ENCODE results near the gene HRH4. TPM values are rescaled to one million over a fixed set of nuclear protein-coding genes. Genes with fewer than 3 reads are reported as not detected.

The HRH4 gene
- total and polyA plus RNA-seq, 10 of the 15 experiments (the other 5 are each of a cell fraction or from before 2014, with no cell fraction given), result not detected

DNA sequence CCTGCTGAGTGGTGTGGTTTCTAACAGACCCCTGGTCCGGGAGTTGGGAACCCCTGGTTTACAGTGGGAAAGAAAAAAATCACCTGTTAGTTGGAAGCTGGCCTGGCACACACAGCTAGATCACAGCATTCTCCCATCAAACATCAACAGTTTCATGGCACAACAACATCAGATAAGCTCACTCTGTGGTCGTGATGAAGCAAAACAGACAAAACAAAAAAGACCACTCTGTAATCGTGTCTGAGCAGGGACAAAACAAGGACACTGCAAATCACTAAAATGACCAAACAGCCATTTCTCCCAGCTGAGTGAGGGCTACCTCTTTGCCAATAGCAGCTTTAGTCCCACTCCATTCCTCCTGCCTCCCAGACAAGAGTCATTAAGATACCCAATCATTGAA lies 43.0 kb upstream of the HRH4 start:
- Histone ChIP-seq H3K27ac (ENCODE audit: control insufficient read depth, insufficient read depth) (no peak overlapping the region), H4K20me1 (ENCODE audit: control insufficient read depth, insufficient read depth) (no peaks in the 10 kb centered on the region), H3K9me3 (replicated peaks; ENCODE audit: control insufficient read depth, insufficient read depth, low read length) (no peaks in the 10 kb centered on the region; the same call in 2 of the 3 replicates), H3K4me2 (ENCODE audit: control insufficient read depth, insufficient read depth) (no peak overlapping the region), H2AFZ (ENCODE audit: control insufficient read depth, low read depth, low read length) (no peak overlapping the region), H3K4me3 (no peak overlapping the region), H3K4me1 (ENCODE audit: control insufficient read depth, insufficient read depth, low read length) (no peaks in the 10 kb centered on the region), H3K36me3 (ENCODE audit: control insufficient read depth in 2 of 2, insufficient read depth in 2 of 2, low read length in 1 of 2) (no peaks in the 10 kb centered on the region), H3K9ac (ENCODE audit: control insufficient read depth, insufficient read depth, low read length) (no peak overlapping the region), H3K27me3 (replicated peaks in 1 of 2; ENCODE audit: control insufficient read depth in 2 of 2, insufficient read depth in 2 of 2, low read length in 1 of 2) (no peaks in the 10 kb centered on the region; a peak in 3 of 4 replicates), H3K79me2 (ENCODE audit: control insufficient read depth, insufficient read depth, low read length) (no peaks in the 10 kb centered on the region)
- ChIA-PET SMC1A (ENCODE audit: uncharacterized antibody, unreplicated experiment) (no interaction called here), RAD21 (ENCODE audit: unreplicated experiment) (no interaction called here), CTCF (no interaction called here), POLR2A (no interaction called here)
- in situ Hi-C loops (cut with MboI), result no loop called here
- intact Hi-C loops (cut with micrococcal nuclease; ENCODE audit: unreplicated experiment), result no loop called here
- 4% methylated on average over 3 of the region's 3 CpGs for WGBS (ENCODE audit: insufficient coverage, insufficient replicate concordance, low lambda C conversion rate, missing lambda C conversion rate)
- ATAC-seq (no peak), FAIRE-seq (no peak), DNase-seq (ENCODE audit: low read depth, low spot score) (no peak)
- TF ChIP-seq SRF (IDR thresholded peaks at IDR 0.05; ENCODE audit: low read depth in 2 of 2, low read length in 2 of 2), result no peak
- no peak for TF ChIP-seq BMI1 (IDR thresholded peaks at IDR 0.05; ENCODE audit: borderline replicate concordance)
- TF ChIP-seq SMAD1 (IDR thresholded peaks at IDR 0.05; ENCODE audit: low read depth, partially characterized antibody), result no peak
- TF ChIP-seq NFYB (IDR thresholded peaks at IDR 0.05; ENCODE audit: insufficient read depth, low read depth, low read length), result no peak
- no peak for TF ChIP-seq PML (IDR thresholded peaks at IDR 0.05; ENCODE audit: low read length)
- TF ChIP-seq TBL1XR1 (IDR thresholded peaks at IDR 0.05; ENCODE audit: low read depth, low read length), result no peak
- TF ChIP-seq SREBF2 (IDR thresholded peaks at IDR 0.05; ENCODE audit: low read length), result no peak
- no peak for TF ChIP-seq IKZF2 (IDR thresholded peaks at IDR 0.05)
- TF ChIP-seq TCF12 (IDR thresholded peaks at IDR 0.05; ENCODE audit: low read depth, low read length), result no peak
- no peak for TF ChIP-seq IRF4 (IDR thresholded peaks at IDR 0.05; ENCODE audit: low read depth, low read length)
- TF ChIP-seq HDAC2 (IDR thresholded peaks at IDR 0.05), result no peak
- no TSS peak for BruUV-seq (replicated peaks)

DNA sequence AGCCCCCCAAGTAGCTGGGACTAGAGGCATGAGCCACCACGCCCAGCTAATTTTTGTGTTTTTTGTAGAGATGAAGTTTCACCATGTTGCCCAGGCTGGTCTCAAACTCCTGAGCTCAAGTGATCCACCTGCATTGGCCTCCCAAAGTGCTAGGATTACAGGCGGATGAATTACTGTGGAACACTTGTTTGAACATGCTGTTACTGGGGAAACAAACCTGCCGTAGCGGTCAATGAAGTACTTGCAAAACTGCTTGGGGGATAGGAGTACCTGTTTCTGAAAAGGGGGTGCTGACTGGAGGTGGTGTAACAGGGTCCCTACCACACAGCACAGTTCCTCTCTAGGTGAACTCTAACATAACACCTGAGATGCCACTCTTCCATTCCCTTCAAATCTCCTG lies 39.9 kb upstream of the HRH4 start:
- peaks cover 1% of the 10 kb centered on the region; the same call in 1 of the 3 replicates for H3K9me3 ChIP-seq (replicated peaks; ENCODE audit: control insufficient read depth, insufficient read depth, low read length)
- H3K27ac ChIP-seq (ENCODE audit: control insufficient read depth, insufficient read depth), result no peak overlapping the region
- DNase-seq (ENCODE audit: low read depth, low spot score), result no peak
- H3K4me2 ChIP-seq (ENCODE audit: control insufficient read depth, insufficient read depth), result no peak overlapping the region
- BruUV-seq (replicated peaks), result no TSS peak
- H4K20me1 ChIP-seq (ENCODE audit: control insufficient read depth, insufficient read depth), result no peaks in the 10 kb centered on the region
- H3K27me3 ChIP-seq (replicated peaks in 1 of 2; ENCODE audit: control insufficient read depth in 2 of 2, insufficient read depth in 2 of 2, low read length in 1 of 2), result no peaks in the 10 kb centered on the region; a peak in 2 of 4 replicates
- H3K36me3 ChIP-seq (ENCODE audit: control insufficient read depth in 2 of 2, insufficient read depth in 2 of 2, low read length in 1 of 2), result no peaks in the 10 kb centered on the region
- no peak for FAIRE-seq
- no peak overlapping the region for H3K4me3 ChIP-seq
- H3K9ac ChIP-seq (ENCODE audit: control insufficient read depth, insufficient read depth, low read length), result no peak overlapping the region
- intact Hi-C loops (cut with micrococcal nuclease; ENCODE audit: unreplicated experiment) (no loop called here), in situ Hi-C loops (cut with MboI) (no loop called here)
- SMC1A ChIA-PET (ENCODE audit: uncharacterized antibody, unreplicated experiment), result no interaction called here
- WGBS (ENCODE audit: insufficient coverage, insufficient replicate concordance, low lambda C conversion rate, missing lambda C conversion rate), result 70% methylated on average over 4 of the region's 4 CpGs
- H3K4me1 ChIP-seq (ENCODE audit: control insufficient read depth, insufficient read depth, low read length), result no peaks in the 10 kb centered on the region
- POLR2A ChIA-PET, result no interaction called here
- no peak for TF ChIP-seq ASH2L (IDR thresholded peaks at IDR 0.05; ENCODE audit: borderline replicate concordance, low read depth)
- TF ChIP-seq NFYB (IDR thresholded peaks at IDR 0.05; ENCODE audit: insufficient read depth, low read depth, low read length), result no peak
- no peak for TF ChIP-seq NFIC (IDR thresholded peaks at IDR 0.05; ENCODE audit: low read depth, low read length)
- no peak for TF ChIP-seq BACH1 (IDR thresholded peaks at IDR 0.05; ENCODE audit: borderline replicate concordance)
- TF ChIP-seq, protein P1, sequence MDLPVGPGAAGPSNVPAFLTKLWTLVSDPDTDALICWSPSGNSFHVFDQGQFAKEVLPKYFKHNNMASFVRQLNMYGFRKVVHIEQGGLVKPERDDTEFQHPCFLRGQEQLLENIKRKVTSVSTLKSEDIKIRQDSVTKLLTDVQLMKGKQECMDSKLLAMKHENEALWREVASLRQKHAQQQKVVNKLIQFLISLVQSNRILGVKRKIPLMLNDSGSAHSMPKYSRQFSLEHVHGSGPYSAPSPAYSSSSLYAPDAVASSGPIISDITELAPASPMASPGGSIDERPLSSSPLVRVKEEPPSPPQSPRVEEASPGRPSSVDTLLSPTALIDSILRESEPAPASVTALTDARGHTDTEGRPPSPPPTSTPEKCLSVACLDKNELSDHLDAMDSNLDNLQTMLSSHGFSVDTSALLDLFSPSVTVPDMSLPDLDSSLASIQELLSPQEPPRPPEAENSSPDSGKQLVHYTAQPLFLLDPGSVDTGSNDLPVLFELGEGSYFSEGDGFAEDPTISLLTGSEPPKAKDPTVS (IDR thresholded peaks at IDR 0.05; ENCODE audit: low read depth, low read length), result no peak
- no peak for TF ChIP-seq JUND (IDR thresholded peaks at IDR 0.05; ENCODE audit: low read depth, low read length)
- TF ChIP-seq POLR2AphosphoS5 (IDR thresholded peaks at IDR 0.05; ENCODE audit: low read length), result no peak
- no peak for TF ChIP-seq CBX3 (IDR thresholded peaks at IDR 0.05; ENCODE audit: borderline replicate concordance, low read depth)
- TF ChIP-seq NFYA (IDR thresholded peaks at IDR 0.05; ENCODE audit: borderline replicate concordance, low read depth, low read length), result no peak
- no peak for TF ChIP-seq RUNX3 (IDR thresholded peaks at IDR 0.05; ENCODE audit: low read length)
- TF ChIP-seq HCFC1 (IDR thresholded peaks at IDR 0.05; ENCODE audit: low read length), result no peak
- CTCF ChIA-PET, result interaction anchor here (1.5 kb wide), 1 partner anchor 13 kb away, joined by 5 read pairs; no protein-coding TSS in a partner anchor
- H3K79me2 ChIP-seq (ENCODE audit: control insufficient read depth, insufficient read depth, low read length), result no peaks in the 10 kb centered on the region
- RAD21 ChIA-PET (ENCODE audit: unreplicated experiment), result no interaction called here
- no peak for ATAC-seq
- no peak overlapping the region for H2AFZ ChIP-seq (ENCODE audit: control insufficient read depth, low read depth, low read length)

All from GM12878 (cell line).